ENCODE results near the gene SRPRA. TPM values are rescaled to one million over a fixed set of nuclear protein-coding genes. Genes with fewer than 3 reads are reported as not detected.

The SRPRA gene
- total and polyA plus RNA-seq, 2 donors (not counting 3 experiments of a cell fraction or from before 2014, with no cell fraction given), result 104 to 116 TPM

- peaks cover 13% of the 10 kb centered on the region for H3K4me1 ChIP-seq (ENCODE audit: control insufficient read depth, extremely low read depth, insufficient read depth, low read length)
- intact Hi-C loops (cut with micrococcal nuclease), result loop anchor here (1.0 kb wide), 2 partner anchors 14 to 21 kb away; partner anchors contain the start of genes DCPS and FOXRED1
Observed at GRCh38 chr11:126282736-126283591, 14.3 kb upstream of the SRPRA start, which contains the start of gene TIRAP. TIRAP (plus strand) TSS chr11:126283093; CDS start chr11:126290895, 7,802 bp downstream.

More at GRCh38 chr11:126282736-126283591, 14.3 kb upstream of the SRPRA start, which contains the start of gene TIRAP:
- Histone ChIP-seq H3K9me3 (replicated peaks; ENCODE audit: control insufficient read depth, insufficient read depth, low read length) (no peaks in the 10 kb centered on the region), H4K20me1 (replicated peaks; ENCODE audit: control insufficient read depth, extremely low read depth, insufficient read depth, low read length) (no peaks in the 10 kb centered on the region), H3K4me3 (replicated peaks in 1 of 3; ENCODE audit: insufficient read depth in 1 of 3, low read depth in 1 of 3, low read length in 3 of 3) (peak within 1 kb of the TSS; percentile 19 to 62 (median 50)), H3K79me2 (ENCODE audit: control insufficient read depth, insufficient read depth, low read length) (no peaks in the 10 kb centered on the region), H3K9ac (replicated peaks; ENCODE audit: extremely low read depth, insufficient read depth, low read length) (peak within 1 kb of the TSS; percentile 61), H3K36me3 (ENCODE audit: control insufficient read depth in 2 of 2, extremely low read depth in 1 of 2, insufficient read depth in 2 of 2, low read length in 2 of 2) (no peaks in the 10 kb centered on the region), H3K27ac (ENCODE audit: insufficient read depth, low read depth, low read length) (peak within 1 kb of the TSS; percentile 26), H3K9me1 (replicated peaks; ENCODE audit: control insufficient read depth, extremely low read depth, insufficient read depth, low read length) (no peaks in the 10 kb centered on the region), H2AFZ (ENCODE audit: low read depth, low read length) (peak within 1 kb of the TSS; percentile 27), H3K4me2 (ENCODE audit: insufficient read depth, low read length) (peak within 1 kb of the TSS; percentile 41), H3K27me3 (ENCODE audit: control insufficient read depth in 2 of 2, insufficient read depth in 2 of 2, low read length in 2 of 2) (no peaks in the 10 kb centered on the region)
- dilution Hi-C loops (cut with MboI; ENCODE audit: extremely low pct_ligation_motif_present, low sequenced_read_pairs), result no loop called here
- peak; percentile 55 for DNase-seq (ENCODE audit: low read depth, low spot score)
- FAIRE-seq, result peak; percentile 80
- ChIA-PET CTCF (interaction anchor here (0.8 kb wide), 1 partner anchor 21 kb away, joined by 4 read pairs; the partner anchor contains the start of gene DCPS), POLR2A (interaction anchor here (0.9 kb wide), 1 partner anchor 52 kb away, joined by 4 read pairs; no protein-coding TSS in a partner anchor)
- BruUV-seq (replicated peaks), result TSS peak; percentile 45
- TF ChIP-seq EZH2 (IDR thresholded peaks at IDR 0.05; ENCODE audit: borderline replicate concordance, low read depth, low read length, severe bottlenecking), result no peak
- TF ChIP-seq POLR2AphosphoS5 (IDR thresholded peaks at IDR 0.05; ENCODE audit: insufficient read depth, low read depth, low read length), result peak; percentile 73
- TF ChIP-seq CTCF (IDR thresholded peaks at IDR 0.05; ENCODE audit: extremely low read depth in 1 of 2, insufficient read depth in 1 of 2, low read depth in 1 of 2, low read length in 2 of 2), result peak in 1 of 2 donors; percentile 13
- peak; percentile 70 for TF ChIP-seq POLR2A (IDR thresholded peaks at IDR 0.05; ENCODE audit: low read depth, low read length)
